Measurements from ENCODE around the gene MPV17L2.

The MPV17L2 gene

GRCh38 chr19:18220632-18221275 lies 27.7 kb downstream of the MPV17L2 start:
- Histone ChIP-seq H2AFZ (ENCODE audit: low read depth, low read length) (no peak overlapping the region), H3K4me3 (ENCODE audit: insufficient read depth in 1 of 2, low read depth in 1 of 2, low read length in 2 of 2) (no peak overlapping the region), H2BK120ac (ENCODE audit: low read depth, low read length) (no peak overlapping the region), H3K18ac (ENCODE audit: low read depth in 1 of 2, low read length in 2 of 2) (no peak overlapping the region), H2BK5ac (ENCODE audit: low read depth, low read length, poor library complexity, severe bottlenecking) (no peak overlapping the region), H3K27ac (ENCODE audit: low read length, poor library complexity, severe bottlenecking) (no peak overlapping the region), H2BK15ac (ENCODE audit: low read depth, poor library complexity, severe bottlenecking) (no peak overlapping the region), H3K4ac (ENCODE audit: low read depth in 1 of 2, low read length in 2 of 2) (no peak overlapping the region), H3K4me2 (ENCODE audit: low read length, poor library complexity, severe bottlenecking) (no peak overlapping the region), H3K14ac (ENCODE audit: low read length in 2 of 2) (no peak overlapping the region), H3K23ac (ENCODE audit: low read length in 2 of 2) (no peak overlapping the region), H4K8ac (ENCODE audit: low read length) (no peak overlapping the region), H3K79me1 (replicated peaks; ENCODE audit: low read length, poor library complexity, severe bottlenecking) (no peaks in the 10 kb centered on the region), H3K27me3 (ENCODE audit: control insufficient read depth in 1 of 2, insufficient read depth in 1 of 2, low read length in 2 of 2) (peaks cover 17 to 38% of the 10 kb centered on the region in 2 experiments), H2BK12ac (ENCODE audit: low read length in 2 of 2) (no peak overlapping the region), H3K36me3 (ENCODE audit: control insufficient read depth in 1 of 2, insufficient read depth in 2 of 2, low read depth in 1 of 2, low read length in 2 of 2) (no peaks in the 10 kb centered on the region), H3K4me1 (ENCODE audit: control insufficient read depth, insufficient read depth, low read depth, low read length) (peaks cover 19% of the 10 kb centered on the region), H2AK5ac (ENCODE audit: low read length, severe bottlenecking) (no peak overlapping the region), H3K9me3 (ENCODE audit: control insufficient read depth, low read length) (no peaks in the 10 kb centered on the region), H3K9ac (ENCODE audit: low read length) (no peak overlapping the region), H4K91ac (ENCODE audit: low read length) (no peak overlapping the region)
- 22% methylated on average over 16 of the region's 33 CpGs for WGBS
- DNase-seq = no peak

GRCh38 chr19:18221815-18222725 lies 29.1 kb downstream of the MPV17L2 start:
- DNase-seq = no peak
- H3K9me3 ChIP-seq (ENCODE audit: control insufficient read depth, low read length) = no peaks in the 10 kb centered on the region
- no peaks in the 10 kb centered on the region for H3K36me3 ChIP-seq (ENCODE audit: control insufficient read depth in 1 of 2, insufficient read depth in 2 of 2, low read depth in 1 of 2, low read length in 2 of 2)
- no peak overlapping the region for H2AFZ ChIP-seq (ENCODE audit: low read depth, low read length)
- WGBS = 84% methylated on average over 23 of the region's 25 CpGs
- peaks cover 27 to 44% of the 10 kb centered on the region in 2 experiments for H3K27me3 ChIP-seq (ENCODE audit: control insufficient read depth in 1 of 2, insufficient read depth in 1 of 2, low read length in 2 of 2)
- H3K79me1 ChIP-seq (replicated peaks; ENCODE audit: low read length, poor library complexity, severe bottlenecking) = no peaks in the 10 kb centered on the region
- no peak overlapping the region for H3K14ac ChIP-seq (ENCODE audit: low read length in 2 of 2)
- H2AK5ac ChIP-seq (ENCODE audit: low read length, severe bottlenecking) = no peak overlapping the region
- no peak overlapping the region for H3K9ac ChIP-seq (ENCODE audit: low read length)
- H2BK5ac ChIP-seq (ENCODE audit: low read depth, low read length, poor library complexity, severe bottlenecking) = no peak overlapping the region
- H4K8ac ChIP-seq (ENCODE audit: low read length) = no peak overlapping the region
- H2BK120ac ChIP-seq (ENCODE audit: low read depth, low read length) = no peak overlapping the region
- no peak overlapping the region for H4K91ac ChIP-seq (ENCODE audit: low read length)
- H2BK15ac ChIP-seq (ENCODE audit: low read depth, poor library complexity, severe bottlenecking) = no peak overlapping the region
- H3K23ac ChIP-seq (ENCODE audit: low read length in 2 of 2) = no peak overlapping the region
- H3K4me2 ChIP-seq (ENCODE audit: low read length, poor library complexity, severe bottlenecking) = no peak overlapping the region
- H2BK12ac ChIP-seq (ENCODE audit: low read length in 2 of 2) = no peak overlapping the region
- peaks cover 22% of the 10 kb centered on the region for H3K4me1 ChIP-seq (ENCODE audit: control insufficient read depth, insufficient read depth, low read depth, low read length)
- no peak overlapping the region for H3K4me3 ChIP-seq (ENCODE audit: insufficient read depth in 1 of 2, low read depth in 1 of 2, low read length in 2 of 2)
- no peak overlapping the region for H3K4ac ChIP-seq (ENCODE audit: low read depth in 1 of 2, low read length in 2 of 2)
- H3K18ac ChIP-seq (ENCODE audit: low read depth in 1 of 2, low read length in 2 of 2) = no peak overlapping the region
- H3K27ac ChIP-seq (ENCODE audit: low read length, poor library complexity, severe bottlenecking) = no peak overlapping the region

- Histone ChIP-seq H3K4me3 (ENCODE audit: insufficient read depth in 1 of 2, low read depth in 1 of 2, low read length in 2 of 2) (peak overlapping the region; percentile 41 to 72), H3K27me3 (ENCODE audit: control insufficient read depth in 1 of 2, insufficient read depth in 1 of 2, low read length in 2 of 2) (peaks cover 40% of the 10 kb centered on the region in 2 experiments), H3K23ac (ENCODE audit: low read length in 2 of 2) (no peak overlapping the region), H3K14ac (ENCODE audit: low read length in 2 of 2) (no peak overlapping the region), H3K27ac (ENCODE audit: low read length, poor library complexity, severe bottlenecking) (no peak overlapping the region), H3K4me1 (ENCODE audit: control insufficient read depth, insufficient read depth, low read depth, low read length) (peaks cover 20% of the 10 kb centered on the region), H2BK15ac (ENCODE audit: low read depth, poor library complexity, severe bottlenecking) (no peak overlapping the region), H3K9ac (ENCODE audit: low read length) (peak overlapping the region; percentile 67), H3K9me3 (ENCODE audit: control insufficient read depth, low read length) (no peaks in the 10 kb centered on the region), H2AK5ac (ENCODE audit: low read length, severe bottlenecking) (no peak overlapping the region), H2BK120ac (ENCODE audit: low read depth, low read length) (no peak overlapping the region), H4K91ac (ENCODE audit: low read length) (no peak overlapping the region), H3K79me1 (replicated peaks; ENCODE audit: low read length, poor library complexity, severe bottlenecking) (no peaks in the 10 kb centered on the region), H3K18ac (ENCODE audit: low read depth in 1 of 2, low read length in 2 of 2) (peak overlapping the region; percentile 84 to 88), H2AFZ (ENCODE audit: low read depth, low read length) (peak overlapping the region; percentile 85), H3K4ac (ENCODE audit: low read depth in 1 of 2, low read length in 2 of 2) (peak overlapping the region in 1 of 2 experiments; percentile 77), H4K8ac (ENCODE audit: low read length) (peak overlapping the region; percentile 59), H2BK5ac (ENCODE audit: low read depth, low read length, poor library complexity, severe bottlenecking) (no peak overlapping the region), H3K36me3 (ENCODE audit: control insufficient read depth in 1 of 2, insufficient read depth in 2 of 2, low read depth in 1 of 2, low read length in 2 of 2) (no peaks in the 10 kb centered on the region), H2BK12ac (ENCODE audit: low read length in 2 of 2) (peak overlapping the region in 1 of 2 experiments; percentile 6), H3K4me2 (ENCODE audit: low read length, poor library complexity, severe bottlenecking) (peak overlapping the region; percentile 54)
- DNase-seq = no peak
- WGBS = 5% methylated on average over 33 of the region's 39 CpGs
Observed at GRCh38 chr19:18223860-18224524, 31.0 kb downstream of the MPV17L2 start.

Data from mesenchymal stem cell (in vitro differentiated cells and primary cell).